Uterus (tissue), 4 donors: ENCODE results near the gene ASPHD2. TPM values are rescaled to one million over a fixed set of nuclear protein-coding genes. Genes with fewer than 3 reads are reported as not detected.

ENCODE experiments used
- DNase-seq, 2 donors: peaks; one replicate each; pipeline ENCODE4 v3.0.0-alpha.2; 2019 to 2020
- H3K27ac ChIP-seq, 2 donors: fragments of 200-600 bp; sonication (generic); 1 replicate in 1 of 2; 2 replicates in 1 of 2; pipeline ENCODE4 v1.5.1; 2016 to 2018
- H3K27me3 ChIP-seq, 2 donors: fragments of 200-600 bp; sonication (generic); one replicate each; pipeline ENCODE4 v1.5.1; 2018 to 2019; ENCODE audit warnings: control low read depth in 1 of 2
- H3K36me3 ChIP-seq, 2 donors: fragments of 200-600 bp; sonication (generic); one replicate each; pipeline ENCODE4 v1.5.1; 2019; ENCODE audit warnings: control low read depth in 1 of 2
- H3K4me1 ChIP-seq, 2 donors: fragments of 200-600 bp; sonication (generic); one replicate each; pipeline ENCODE4 v1.5.1; 2018 to 2019; ENCODE audit warnings: control low read depth in 1 of 2
- H3K4me3 ChIP-seq, 2 donors: fragments of 200-600 bp; sonication (generic); 1 replicate in 1 of 2; 2 replicates in 1 of 2; pipeline ENCODE4 v1.5.1; 2018 to 2019; ENCODE audit warnings: mild to moderate bottlenecking in 1 of 2
- H3K9me3 ChIP-seq, 2 donors: fragments of 200-600 bp; sonication (generic); one replicate each; pipeline ENCODE4 v1.5.1; 2019; ENCODE audit warnings: control low read depth in 1 of 2
- POLR2A ChIP-seq, 2 donors: fragments of 450-650 bp; IDR thresholded peaks; one replicate each; pipeline ENCODE4 v1.6.1; 2016; ENCODE audit warnings: antibody characterized with exemption in 2 of 2, mild to moderate bottlenecking in 1 of 2, moderate library complexity in 1 of 2
- intact Hi-C: fragments of 100-400 bp; cut with DNase I; formaldehyde crosslinking; loops from one replicate; pipeline ENCODE4 v1.15.1; 2023; ENCODE audit warnings: low total_unique reads
- total RNA-seq, 4 donors: library from RNA; depleted of rRNA in 3 of 4; stranded (reverse); fragments of >200 nt in 3 of 4; gene quantifications; one replicate each; pipeline versions ENCODE4 v1.1.0 to v1.2.4, GENCODE V29; 2014 to 2023
- TF ChIP-seq, protein P1 (sequence below), 4 experiments: fragments of 200-600 bp in 2 of 4; fragments of 450-650 bp in 2 of 4; sonication (generic) in 2 of 4; IDR thresholded peaks; one replicate each; pipeline ENCODE4 v1.5.1; 2016 to 2019; ENCODE audit warnings: antibody characterized with exemption in 4 of 4, mild to moderate bottlenecking in 2 of 4, moderate library complexity in 1 of 4
- donor health status: DM: yes; HTN: yes; CAD: no.

Gene ASPHD2
- total RNA-seq, 4 donors from 2014 or later = 0.83 to 1.8 TPM; not detected in 2

DNA sequence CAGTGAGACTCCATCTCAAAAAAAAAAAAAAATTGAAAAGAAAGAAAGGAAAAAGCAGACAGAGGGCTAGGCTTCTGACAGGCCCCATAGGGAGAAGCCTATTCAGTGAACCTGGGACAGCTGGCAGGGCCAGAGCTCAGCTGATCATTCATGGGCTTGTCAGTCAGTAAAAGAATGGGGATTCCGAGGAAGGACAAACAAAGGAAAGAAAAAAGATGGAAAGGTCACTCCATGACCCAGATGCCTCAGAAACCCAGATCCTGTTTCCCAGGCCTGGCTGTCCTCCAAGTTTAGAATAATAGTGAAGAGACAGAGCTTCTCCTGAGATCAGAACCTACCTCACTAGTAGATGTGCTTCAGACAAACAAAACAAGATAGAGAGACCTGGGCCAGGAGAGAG is 34.3 kb upstream of the ASPHD2 start:
- no peaks in the 10 kb centered on the region for H3K9me3 ChIP-seq
- intact Hi-C loops = no loop called here
- no peak overlapping the region for H3K27ac ChIP-seq
- DNase-seq = no peak
- TF ChIP-seq POLR2A (IDR thresholded peaks at IDR 0.05) = no peak
- TF ChIP-seq, protein P1, sequence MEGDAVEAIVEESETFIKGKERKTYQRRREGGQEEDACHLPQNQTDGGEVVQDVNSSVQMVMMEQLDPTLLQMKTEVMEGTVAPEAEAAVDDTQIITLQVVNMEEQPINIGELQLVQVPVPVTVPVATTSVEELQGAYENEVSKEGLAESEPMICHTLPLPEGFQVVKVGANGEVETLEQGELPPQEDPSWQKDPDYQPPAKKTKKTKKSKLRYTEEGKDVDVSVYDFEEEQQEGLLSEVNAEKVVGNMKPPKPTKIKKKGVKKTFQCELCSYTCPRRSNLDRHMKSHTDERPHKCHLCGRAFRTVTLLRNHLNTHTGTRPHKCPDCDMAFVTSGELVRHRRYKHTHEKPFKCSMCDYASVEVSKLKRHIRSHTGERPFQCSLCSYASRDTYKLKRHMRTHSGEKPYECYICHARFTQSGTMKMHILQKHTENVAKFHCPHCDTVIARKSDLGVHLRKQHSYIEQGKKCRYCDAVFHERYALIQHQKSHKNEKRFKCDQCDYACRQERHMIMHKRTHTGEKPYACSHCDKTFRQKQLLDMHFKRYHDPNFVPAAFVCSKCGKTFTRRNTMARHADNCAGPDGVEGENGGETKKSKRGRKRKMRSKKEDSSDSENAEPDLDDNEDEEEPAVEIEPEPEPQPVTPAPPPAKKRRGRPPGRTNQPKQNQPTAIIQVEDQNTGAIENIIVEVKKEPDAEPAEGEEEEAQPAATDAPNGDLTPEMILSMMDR (IDR thresholded peaks at IDR 0.05) = no peak
- no peaks in the 10 kb centered on the region for H3K27me3 ChIP-seq
- no peaks in the 10 kb centered on the region for H3K36me3 ChIP-seq
- H3K4me3 ChIP-seq = no peak overlapping the region
- no peaks in the 10 kb centered on the region for H3K4me1 ChIP-seq

DNA sequence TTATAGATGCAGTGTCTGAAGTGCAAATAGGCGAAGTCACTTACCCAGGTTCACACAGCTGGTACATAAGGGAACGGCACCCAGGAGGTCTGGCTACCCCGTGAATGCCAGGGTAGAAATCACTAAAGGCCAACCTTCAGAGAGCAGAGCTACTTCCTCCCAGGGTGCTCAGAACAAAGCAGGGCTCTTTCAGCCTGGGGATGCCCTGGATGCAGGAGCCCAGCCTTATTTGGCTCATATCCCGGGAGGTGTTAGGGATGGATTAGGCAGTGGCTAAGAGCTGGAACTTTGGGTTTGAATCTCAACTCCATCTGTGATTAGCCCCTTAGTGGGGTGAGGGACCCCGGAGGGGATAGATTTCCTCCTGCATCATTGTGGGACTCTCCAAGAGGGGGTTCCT is 33.1 kb upstream of the ASPHD2 start:
- intact Hi-C loops = no loop called here
- no peaks in the 10 kb centered on the region for H3K9me3 ChIP-seq
- TF ChIP-seq, protein P1 (IDR thresholded peaks at IDR 0.05) = no peak
- no peak for TF ChIP-seq POLR2A (IDR thresholded peaks at IDR 0.05)
- H3K27me3 ChIP-seq = no peaks in the 10 kb centered on the region
- no peak overlapping the region for H3K27ac ChIP-seq
- H3K36me3 ChIP-seq = no peaks in the 10 kb centered on the region
- no peaks in the 10 kb centered on the region for H3K4me1 ChIP-seq
- no peak for DNase-seq
- H3K4me3 ChIP-seq = no peak overlapping the region

DNA sequence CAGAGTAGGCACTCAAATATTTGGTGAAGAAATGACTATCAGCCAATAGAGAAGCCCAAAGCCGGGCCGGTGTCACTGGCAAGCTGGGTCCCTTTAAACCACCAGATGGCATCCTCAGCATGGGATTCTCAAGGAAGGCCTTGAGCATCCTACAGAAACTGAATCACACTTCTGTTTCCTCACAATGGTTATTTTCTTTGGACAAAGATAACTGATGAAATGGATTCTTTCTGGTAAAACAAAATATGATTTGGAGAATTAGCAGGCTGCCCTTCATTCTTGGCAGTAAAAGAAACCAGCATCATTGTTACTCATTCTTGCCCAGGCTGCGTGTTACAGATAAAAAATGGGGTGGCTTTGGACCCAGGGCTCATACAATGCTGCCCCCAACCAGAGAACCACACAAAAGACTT is 30.3 kb upstream of the ASPHD2 start:
- H3K4me3 ChIP-seq = no peak overlapping the region
- H3K4me1 ChIP-seq = no peaks in the 10 kb centered on the region
- H3K27me3 ChIP-seq = no peaks in the 10 kb centered on the region
- H3K27ac ChIP-seq = no peak overlapping the region
- DNase-seq = peak; percentile 22 to 33
- H3K9me3 ChIP-seq = no peaks in the 10 kb centered on the region
- TF ChIP-seq, protein P1 (IDR thresholded peaks at IDR 0.05) = peak; percentile 40 to 51 (median 46)
- TF ChIP-seq POLR2A (IDR thresholded peaks at IDR 0.05) = no peak
- H3K36me3 ChIP-seq = no peaks in the 10 kb centered on the region
- intact Hi-C loops = no loop called here

DNA sequence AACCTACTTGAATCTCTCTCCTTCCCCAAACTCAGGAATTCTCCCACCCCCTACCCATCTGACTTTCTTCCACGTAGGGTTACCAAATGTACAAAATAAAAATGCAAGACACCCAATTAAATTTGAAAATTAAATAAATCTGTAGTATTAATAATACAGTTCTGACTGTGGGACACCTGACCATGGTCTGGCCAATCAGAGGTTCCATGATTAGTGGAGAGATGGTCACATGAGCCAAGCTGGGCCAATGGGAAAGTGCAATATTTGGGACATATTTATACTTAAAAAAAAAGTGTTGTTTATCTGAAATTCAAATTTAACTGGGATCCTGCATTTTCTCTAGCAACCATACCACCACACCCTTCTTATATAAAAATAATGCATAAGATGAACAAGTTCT is 29.8 kb upstream of the ASPHD2 start:
- intact Hi-C loops = no loop called here
- no peak for DNase-seq
- H3K9me3 ChIP-seq = no peaks in the 10 kb centered on the region
- H3K27me3 ChIP-seq = no peaks in the 10 kb centered on the region
- H3K4me3 ChIP-seq = no peak overlapping the region
- H3K36me3 ChIP-seq = no peaks in the 10 kb centered on the region
- no peak overlapping the region for H3K27ac ChIP-seq
- no peak for TF ChIP-seq POLR2A (IDR thresholded peaks at IDR 0.05)
- TF ChIP-seq, protein P1 (IDR thresholded peaks at IDR 0.05) = no peak
- H3K4me1 ChIP-seq = no peaks in the 10 kb centered on the region

DNA sequence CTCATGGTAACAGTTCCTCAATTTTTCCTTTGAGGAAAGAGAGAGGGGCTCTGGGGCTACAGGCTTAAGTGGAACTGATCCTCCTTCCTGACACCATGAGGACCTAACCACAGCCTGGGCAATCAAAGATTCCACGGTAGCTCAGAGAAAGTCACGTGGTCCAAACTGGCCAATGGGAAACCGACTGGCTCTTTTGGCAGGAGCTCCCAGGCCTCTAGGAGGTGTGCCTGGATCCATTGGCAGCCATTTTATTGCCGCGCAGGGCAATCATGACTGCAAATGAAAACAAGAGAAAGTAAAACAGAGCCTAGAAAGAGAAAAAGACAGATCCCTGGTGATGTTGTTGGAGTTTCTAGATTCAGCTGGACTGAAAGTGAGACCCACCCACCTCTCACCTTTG is 27.3 kb upstream of the ASPHD2 start:
- Histone ChIP-seq H3K36me3 (no peaks in the 10 kb centered on the region), H3K4me1 (no peaks in the 10 kb centered on the region), H3K27me3 (no peaks in the 10 kb centered on the region), H3K9me3 (no peaks in the 10 kb centered on the region), H3K27ac (no peak overlapping the region), H3K4me3 (no peak overlapping the region)
- intact Hi-C loops = no loop called here
- no peak for DNase-seq
- no peak for TF ChIP-seq POLR2A (IDR thresholded peaks at IDR 0.05)
- TF ChIP-seq, protein P1 (IDR thresholded peaks at IDR 0.05) = no peak
